HG03558 (cell line): ENCODE results near the gene CENPH.
"Not testable (repeated sequence)": the region's sequence is repeated elsewhere in the genome, so short reads cannot be mapped to it uniquely, and the experiment has no call there.

Experiments
- ATAC-seq: cut with Tn5 transposase; IDR thresholded peaks from one replicate; pipeline ENCODE4 v1.9.1; 2021; ENCODE audit warnings: moderate number of reproducible peaks; ENCODE audit not compliant: unreplicated experiment; ENCODE audit errors: extremely low read depth

CENPH gene

GRCh38 chr5:69206528-69207190, 17.3 kb downstream of the CENPH start:
- no peak for ATAC-seq

DNA sequence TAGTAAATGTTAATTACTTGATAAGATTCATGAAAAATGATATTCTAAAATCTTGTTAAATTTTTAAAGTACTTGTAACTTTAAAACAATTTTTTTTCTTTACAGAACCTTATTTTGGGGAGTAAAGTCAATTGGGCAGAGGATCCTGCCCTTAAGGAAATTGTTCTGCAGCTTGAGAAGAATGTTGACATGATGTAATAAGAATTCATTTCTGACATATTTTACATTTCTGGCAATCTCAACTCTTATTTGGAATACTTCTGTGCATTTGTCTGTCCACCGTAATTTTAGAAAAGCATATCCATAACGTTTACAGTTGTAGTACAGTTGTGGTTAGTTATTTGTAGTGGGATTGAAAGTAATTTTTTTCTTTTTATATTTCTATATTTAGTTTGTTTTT, 20.2 kb downstream of the CENPH start:
- no peak for ATAC-seq

- ATAC-seq, result no peak
These were observed 21.8 kb downstream of the CENPH start for GRCh38 chr5:69211200-69211599.

DNA sequence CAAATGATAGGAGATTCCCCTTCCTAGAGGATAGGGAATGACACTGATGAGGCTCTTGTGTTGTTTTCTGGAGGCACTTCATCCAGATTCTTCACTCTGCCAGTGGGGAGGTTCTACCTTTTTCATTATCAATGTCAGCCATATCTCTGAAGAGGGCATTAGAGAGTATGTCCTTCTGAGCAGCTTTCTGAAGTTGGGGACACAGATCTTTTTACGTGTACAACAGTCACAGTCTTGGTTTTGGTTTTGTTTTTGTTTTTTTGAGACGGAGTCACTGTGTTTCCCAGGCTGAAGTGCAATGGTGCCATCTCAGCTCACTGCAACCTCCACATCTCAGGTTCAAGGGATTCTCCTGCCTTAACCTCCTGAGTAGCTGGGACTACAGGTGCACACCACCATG, 22.6 kb downstream of the CENPH start:
- no peak for ATAC-seq

- no peak for ATAC-seq
These were observed 24.3 kb downstream of the CENPH start for GRCh38 chr5:69213513-69214215.

- ATAC-seq, result no peak
These were observed 27.7 kb downstream of the CENPH start for GRCh38 chr5:69217151-69217511.

GRCh38 chr5:69217548-69218526, 28.5 kb downstream of the CENPH start:
- peak; percentile 72 for ATAC-seq

DNA sequence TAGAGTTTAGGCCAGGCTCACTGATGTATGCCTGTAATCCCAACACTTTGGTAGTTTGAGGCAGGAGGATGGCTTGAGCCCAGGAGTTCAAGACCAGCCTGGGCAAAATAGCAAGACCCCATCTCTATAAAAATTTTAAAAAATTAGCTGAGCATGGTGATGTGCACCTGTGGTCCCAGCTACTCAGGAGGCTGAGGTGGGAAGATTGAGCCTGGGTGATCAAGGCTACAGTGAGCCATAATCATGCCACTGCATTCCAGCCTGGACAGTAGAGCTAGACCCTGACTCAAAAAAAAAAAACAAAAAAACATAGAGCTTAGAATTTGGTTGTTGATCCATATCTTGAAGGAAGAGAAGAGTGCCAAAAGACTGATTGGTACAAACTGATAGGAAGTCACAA, 30.6 kb downstream of the CENPH start:
- ATAC-seq, result no peak

GRCh38 chr5:69220371-69220770, 31.0 kb downstream of the CENPH start:
- not testable (repeated sequence) for ATAC-seq

GRCh38 chr5:69220833-69221232, 31.4 kb downstream of the CENPH start:
- ATAC-seq, result not testable (repeated sequence)

DNA sequence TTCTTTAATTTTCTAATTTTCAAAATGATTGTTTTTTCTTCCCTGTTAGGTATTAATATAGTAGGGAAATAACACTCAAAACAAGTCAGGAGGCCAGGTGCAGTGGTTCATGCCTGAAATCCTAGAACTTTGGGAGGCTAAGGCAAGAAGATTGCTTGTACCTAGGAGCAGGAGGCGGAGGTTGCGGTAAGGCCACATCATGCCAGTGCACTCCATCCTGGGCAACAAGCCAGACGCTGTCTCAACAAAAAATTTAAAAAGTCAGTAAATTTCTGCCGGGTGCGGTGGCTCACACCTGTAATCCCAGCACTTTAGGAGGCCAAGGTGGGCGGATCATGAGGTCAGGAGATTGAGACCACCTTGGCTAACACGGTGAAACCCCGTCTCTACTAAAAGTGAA, 35.1 kb downstream of the CENPH start:
- ATAC-seq, result no peak

- ATAC-seq, result no peak
These were observed 36.5 kb downstream of the CENPH start for GRCh38 chr5:69225860-69226259.

- ATAC-seq, result no peak
These were observed 40.8 kb downstream of the CENPH start for GRCh38 chr5:69230181-69230580.

GRCh38 chr5:69231281-69231680, 41.9 kb downstream of the CENPH start:
- no peak for ATAC-seq

DNA sequence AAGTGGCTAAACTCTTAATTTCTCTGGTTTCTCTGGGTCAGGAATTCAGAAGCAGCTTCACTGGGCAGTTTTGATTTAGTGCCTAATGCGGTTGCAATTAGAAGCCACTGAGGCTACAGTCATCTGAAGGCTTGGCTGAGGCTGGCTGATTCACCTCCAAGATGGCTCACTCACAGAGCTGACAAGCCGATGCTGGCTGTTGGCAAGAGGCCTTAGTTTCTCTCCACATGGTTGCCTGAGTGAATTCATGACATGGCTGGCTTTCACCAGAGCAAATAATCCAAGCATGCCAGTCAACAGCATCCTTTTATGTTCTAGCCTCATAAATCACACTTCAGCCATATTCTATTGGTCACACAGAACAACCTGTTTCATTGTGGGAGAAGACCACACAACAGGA, 42.5 kb downstream of the CENPH start:
- ATAC-seq, result no peak

DNA sequence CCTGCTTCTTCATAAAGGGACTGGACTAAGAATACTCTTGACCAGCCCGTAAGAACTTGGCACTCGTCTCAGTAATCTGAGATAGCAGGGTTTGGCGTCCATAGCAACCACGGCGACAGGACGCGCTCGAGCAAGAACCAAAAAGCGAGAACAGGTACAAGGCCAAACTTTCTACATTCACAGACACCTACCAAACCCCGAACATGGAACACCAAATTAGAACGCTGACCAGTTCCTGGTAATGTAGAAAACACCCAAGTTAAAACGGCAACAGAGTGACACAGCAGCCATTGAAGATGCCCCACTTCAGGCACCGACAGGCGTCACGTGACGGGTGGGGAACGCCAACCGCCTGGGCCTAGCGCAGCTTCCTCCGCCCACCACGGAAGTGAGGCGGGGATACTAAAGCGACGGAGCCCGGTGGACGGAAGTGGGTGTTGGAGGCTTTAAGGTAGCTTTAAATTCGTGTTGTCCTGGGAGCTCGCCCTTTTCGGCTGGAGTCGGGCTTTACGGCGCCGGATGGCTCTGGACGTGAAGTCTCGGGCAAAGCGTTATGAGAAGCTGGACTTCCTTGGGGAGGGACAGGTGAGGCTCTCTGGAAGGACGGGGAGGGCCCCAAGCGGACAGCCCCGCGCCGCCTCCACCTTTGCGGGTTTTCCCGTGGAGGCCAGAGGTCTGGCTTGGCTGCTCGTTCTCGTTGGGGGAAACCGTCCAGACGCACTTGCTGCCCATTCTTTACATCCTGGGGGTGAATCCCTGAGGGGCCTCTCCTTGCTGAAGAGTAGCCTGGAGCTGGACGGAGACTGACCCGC, 45.3 kb downstream of the CENPH start, which contains the start of gene CDK7:
CDK7 (plus strand) TSS at position 430 of the 812 bp plus-strand sequence; CDS start at position 520, 90 bp downstream.
- peak; percentile 96 for ATAC-seq

DNA sequence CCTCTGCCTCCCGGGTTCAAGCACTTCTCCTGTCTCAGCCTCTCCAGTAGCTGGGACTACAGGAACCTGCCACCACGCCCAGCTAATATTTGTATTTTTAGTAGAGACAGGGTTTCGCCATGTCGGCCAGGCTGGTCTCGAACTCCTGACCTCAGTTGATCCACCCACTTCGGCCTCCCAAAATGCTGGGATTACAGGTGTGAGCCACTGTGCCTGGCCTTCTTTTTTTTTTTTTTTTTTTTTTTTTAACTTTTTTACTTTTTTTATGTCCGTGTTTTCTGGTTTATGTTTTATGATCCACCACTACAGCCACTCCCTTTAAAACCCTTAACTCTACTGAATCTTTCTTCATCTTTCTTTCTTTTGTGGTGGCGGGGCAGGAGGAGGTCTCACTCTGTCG, 47.4 kb downstream of the CENPH start:
- not testable (repeated sequence) for ATAC-seq

GRCh38 chr5:69237877-69238276, 48.5 kb downstream of the CENPH start:
- no peak for ATAC-seq

DNA sequence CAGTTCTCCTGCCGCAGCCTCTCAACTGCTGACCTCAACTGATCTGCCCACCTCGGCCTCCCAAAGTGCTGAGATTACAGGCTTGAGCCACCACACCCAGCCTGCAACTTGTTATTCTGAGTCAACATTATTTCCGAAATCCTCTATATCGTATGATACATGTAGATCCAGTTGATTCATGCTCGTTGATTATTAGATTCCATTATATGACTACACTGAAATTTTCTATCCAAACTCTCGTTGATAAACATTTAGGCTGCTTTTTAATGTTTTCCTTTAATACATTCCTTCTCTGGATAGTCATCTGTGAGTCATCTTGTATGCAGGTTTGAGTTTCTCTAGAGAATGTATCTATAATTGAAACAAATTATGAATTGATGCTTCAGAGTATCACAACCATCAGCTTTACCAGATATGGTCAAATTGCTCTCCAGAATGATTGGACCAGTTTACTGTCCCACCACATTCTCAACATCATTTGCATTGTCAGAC, 49.4 kb downstream of the CENPH start:
- ATAC-seq, result no peak
